ENCODE measurements around the gene CAPN7. TPM values are rescaled to one million over a fixed set of nuclear protein-coding genes. Genes with fewer than 3 reads are reported as not detected.
A peak's percentile ranks its signal among the peaks of the same experiment; 100 is the strongest.

Gene CAPN7
- total RNA-seq, 3 donors from 2014 or later = 79.0 to 112 (median 91.4) TPM

- intact Hi-C loops (cut with DNase I; ENCODE audit: low total_unique reads) = no loop called here
- TF ChIP-seq CTCF (IDR thresholded peaks at IDR 0.05) (no peak), POLR2AphosphoS5 (IDR thresholded peaks at IDR 0.05) (no peak), POLR2A (IDR thresholded peaks at IDR 0.05) (no peak)
Observed at GRCh38 chr3:15290736-15291135, 84.7 kb downstream of the CAPN7 start.

GRCh38 chr3:15291589-15292541 is 85.8 kb downstream of the CAPN7 start:
- Histone ChIP-seq H3K9me3 (no peaks in the 10 kb centered on the region), H3K36me3 (no peaks in the 10 kb centered on the region), H3K4me1 (peaks cover 17 to 23% of the 10 kb centered on the region in 2 donors), H3K4me3 (peak overlapping the region in 1 of 3 donors; percentile 7), H3K27me3 (no peaks in the 10 kb centered on the region), H3K27ac (peak overlapping the region; percentile 76 to 86)
- intact Hi-C loops (cut with DNase I; ENCODE audit: low total_unique reads) = no loop called here
- no peak for TF ChIP-seq POLR2AphosphoS5 (IDR thresholded peaks at IDR 0.05)
- TF ChIP-seq CTCF (IDR thresholded peaks at IDR 0.05) = no peak
- no peak for TF ChIP-seq POLR2A (IDR thresholded peaks at IDR 0.05)
- DNase-seq (ENCODE audit: low spot score in 2 of 2) = no peak

More at GRCh38 chr3:15290736-15291135, 84.7 kb downstream of the CAPN7 start:
- H3K36me3 ChIP-seq = no peaks in the 10 kb centered on the region
- no peak for DNase-seq (ENCODE audit: low spot score in 2 of 2)
- no peaks in the 10 kb centered on the region for H3K27me3 ChIP-seq
- peaks cover 17 to 23% of the 10 kb centered on the region in 2 donors for H3K4me1 ChIP-seq
- H3K27ac ChIP-seq = peak overlapping the region; percentile 39 to 76
- no peaks in the 10 kb centered on the region for H3K9me3 ChIP-seq
- H3K4me3 ChIP-seq = no peak overlapping the region

GRCh38 chr3:15292765-15293522 is 86.9 kb downstream of the CAPN7 start:
- intact Hi-C loops (cut with DNase I; ENCODE audit: low total_unique reads) = no loop called here

GRCh38 chr3:15294929-15295328 is 88.9 kb downstream of the CAPN7 start:
- no peak for DNase-seq (ENCODE audit: low spot score in 2 of 2)
- H3K27me3 ChIP-seq = no peaks in the 10 kb centered on the region
- no peak overlapping the region for H3K4me3 ChIP-seq
- H3K27ac ChIP-seq = peak overlapping the region; percentile 48 to 82
- TF ChIP-seq CTCF (IDR thresholded peaks at IDR 0.05) = no peak
- no peaks in the 10 kb centered on the region for H3K36me3 ChIP-seq
- H3K9me3 ChIP-seq = no peaks in the 10 kb centered on the region
- intact Hi-C loops (cut with DNase I; ENCODE audit: low total_unique reads) = no loop called here
- H3K4me1 ChIP-seq = peaks cover 17 to 23% of the 10 kb centered on the region in 2 donors

More at GRCh38 chr3:15292765-15293522, 86.9 kb downstream of the CAPN7 start:
- H3K9me3 ChIP-seq = no peaks in the 10 kb centered on the region
- peaks cover 17 to 23% of the 10 kb centered on the region in 2 donors for H3K4me1 ChIP-seq
- H3K27ac ChIP-seq = peak overlapping the region; percentile 76 to 86
- H3K4me3 ChIP-seq = peak overlapping the region in 1 of 3 donors; percentile 7
- DNase-seq (ENCODE audit: low spot score in 2 of 2) = no peak
- no peaks in the 10 kb centered on the region for H3K27me3 ChIP-seq
- H3K36me3 ChIP-seq = no peaks in the 10 kb centered on the region
- TF ChIP-seq CTCF (IDR thresholded peaks at IDR 0.05) (no peak), POLR2A (IDR thresholded peaks at IDR 0.05) (no peak), POLR2AphosphoS5 (IDR thresholded peaks at IDR 0.05) (peak; percentile 32 to 61 (median 44))
